DMS79 treated with DMSO at 0.1 percent for 48 hours (cell line): ENCODE results near the gene ENTHD1.
"Not testable (repeated sequence)": the region's sequence is repeated elsewhere in the genome, so short reads cannot be mapped to it uniquely, and the experiment has no call there.

Experiments
- DNase-seq: peaks from one replicate; lab custom pipeline; 2025; lab: John Stamatoyannopoulos, UW

Gene ENTHD1

GRCh38 chr22:39898997-39899396 lies 5.4 kb upstream of the ENTHD1 start:
- no peak for DNase-seq

DNA sequence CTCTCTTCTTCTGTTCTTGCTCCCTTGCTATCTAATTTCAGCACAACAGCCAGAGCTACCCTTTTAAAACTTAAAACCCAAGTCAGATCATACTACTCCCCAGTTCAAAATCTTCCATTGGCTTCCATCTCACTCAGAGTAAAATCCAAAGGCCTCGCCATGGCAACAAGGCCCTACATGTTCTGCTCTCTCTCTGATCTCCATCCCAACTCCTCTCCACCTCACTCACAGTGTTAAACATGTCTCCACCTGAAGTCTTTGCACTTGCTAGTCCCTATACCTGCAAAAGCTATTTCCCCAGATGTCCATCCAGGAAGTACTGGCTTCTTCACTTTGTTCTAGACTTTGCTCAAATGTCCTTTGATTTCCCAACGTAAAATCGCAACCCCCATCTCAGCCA lies 4.3 kb upstream of the ENTHD1 start:
- DNase-seq = no peak

DNA sequence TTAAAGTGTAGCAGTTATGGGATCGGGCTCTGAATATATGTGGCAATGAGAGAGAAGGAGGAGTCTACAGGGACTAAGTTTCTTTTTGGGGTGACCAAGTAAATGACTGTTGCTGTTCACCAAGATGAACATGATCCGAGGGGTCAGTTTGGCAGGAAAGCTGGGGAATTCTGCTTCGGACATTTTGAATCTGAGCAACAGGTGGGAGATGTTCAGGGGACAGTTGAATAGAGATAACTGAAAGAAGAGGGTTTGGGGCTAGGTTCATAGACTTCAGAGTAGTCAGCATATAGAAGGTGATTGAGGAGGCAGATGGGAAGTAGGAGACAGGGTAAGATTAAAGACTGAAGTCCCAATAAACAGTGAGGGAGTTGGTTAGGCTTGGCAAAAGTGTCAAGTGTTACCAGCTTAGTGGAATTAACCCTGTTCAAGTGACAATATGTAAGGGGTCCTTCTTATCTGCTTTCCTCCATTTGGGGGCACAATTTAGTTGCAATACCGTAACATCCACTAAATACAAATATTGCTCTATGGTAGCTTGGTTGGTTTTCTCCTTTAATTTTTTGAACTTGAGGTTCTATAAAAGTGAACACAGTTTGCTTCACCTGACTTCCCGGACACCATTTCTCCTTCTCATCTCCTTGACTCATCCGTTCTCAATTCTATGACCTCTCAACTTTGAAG lies 2.9 kb upstream of the ENTHD1 start:
- DNase-seq = no peak

- no peak for DNase-seq
Measured at GRCh38 chr22:39895682-39896081, 2.1 kb upstream of the ENTHD1 start.

- DNase-seq = no peak
Measured at GRCh38 chr22:39894554-39895092, 1.1 kb upstream of the ENTHD1 start.

GRCh38 chr22:39889924-39890323 lies 3.6 kb downstream of the ENTHD1 start:
- not testable (repeated sequence) for DNase-seq

DNA sequence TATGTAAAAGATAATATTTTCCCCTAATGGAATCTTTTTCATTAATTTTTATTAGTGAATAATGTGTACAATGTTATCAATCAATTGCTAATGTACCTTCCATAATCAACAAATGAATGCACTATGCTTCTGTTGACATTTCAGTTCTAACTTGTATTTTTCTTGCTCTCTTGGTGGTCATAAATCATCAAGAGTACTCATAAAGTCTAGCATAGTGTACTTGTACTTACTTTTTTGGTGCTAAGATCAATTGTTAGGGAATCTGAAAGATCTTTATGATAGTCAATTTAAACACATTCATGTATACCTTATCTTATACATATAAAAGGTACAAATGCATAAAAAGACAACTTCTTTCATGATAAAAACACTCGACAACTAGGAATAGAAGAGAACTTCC lies 10.5 kb downstream of the ENTHD1 start:
- DNase-seq = no peak

DNA sequence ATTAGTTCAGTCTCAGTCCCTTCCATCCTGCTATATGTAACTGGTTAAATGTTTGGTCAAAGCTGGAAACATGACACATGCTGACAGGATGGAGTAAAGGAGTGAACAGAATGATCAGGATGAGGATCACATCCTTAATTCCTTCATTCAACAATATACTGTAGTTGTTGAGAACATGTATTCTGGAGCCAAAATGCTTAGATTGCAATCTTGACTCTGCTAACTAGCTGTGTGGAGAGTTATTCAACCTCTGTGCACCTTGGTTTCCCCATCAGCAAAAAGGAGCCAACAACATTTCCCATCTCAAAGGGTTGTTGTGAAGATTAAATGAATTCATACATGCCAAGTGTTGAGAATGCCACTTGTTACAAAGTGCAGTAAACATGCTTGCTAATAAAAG lies 12.8 kb downstream of the ENTHD1 start:
- DNase-seq = no peak

DNA sequence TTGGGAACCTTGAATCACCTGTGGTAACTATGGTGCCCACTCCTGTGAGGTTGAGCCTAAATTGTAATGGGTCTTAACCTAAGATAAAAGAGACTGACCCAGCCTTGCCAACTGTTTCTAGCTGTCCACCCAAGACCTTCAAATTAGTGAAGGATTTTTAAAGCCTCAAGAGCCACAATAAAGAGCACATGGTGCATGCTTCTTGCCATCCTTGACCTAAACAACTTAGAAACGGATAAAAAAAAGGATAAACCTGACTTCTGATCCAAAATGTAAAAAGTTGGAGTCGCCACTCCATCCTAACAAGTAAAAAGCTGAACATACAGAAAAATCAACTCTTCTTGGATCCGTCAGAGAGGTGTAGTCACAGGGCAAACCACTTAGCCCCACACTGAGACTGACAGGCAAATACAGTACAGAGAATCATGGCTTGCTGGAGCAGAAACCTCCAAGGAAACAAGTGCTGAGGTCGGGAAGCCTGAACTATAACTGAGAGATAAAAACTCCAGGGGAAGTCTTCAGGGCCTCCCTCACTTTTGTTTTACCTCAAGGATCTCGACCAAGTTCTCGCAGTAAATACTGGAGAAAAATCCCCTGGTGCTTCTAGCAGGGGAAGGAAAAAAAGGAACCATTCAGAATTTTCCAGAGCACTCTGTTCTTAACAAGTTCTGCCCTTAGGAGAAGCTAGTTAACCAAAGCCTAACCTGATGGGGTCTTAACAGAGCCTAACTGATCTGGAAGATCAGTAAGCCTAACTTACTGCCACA lies 16.3 kb downstream of the ENTHD1 start:
- DNase-seq = no peak

GRCh38 chr22:39875176-39875885 lies 18.2 kb downstream of the ENTHD1 start:
- DNase-seq = not testable (repeated sequence)

DNA sequence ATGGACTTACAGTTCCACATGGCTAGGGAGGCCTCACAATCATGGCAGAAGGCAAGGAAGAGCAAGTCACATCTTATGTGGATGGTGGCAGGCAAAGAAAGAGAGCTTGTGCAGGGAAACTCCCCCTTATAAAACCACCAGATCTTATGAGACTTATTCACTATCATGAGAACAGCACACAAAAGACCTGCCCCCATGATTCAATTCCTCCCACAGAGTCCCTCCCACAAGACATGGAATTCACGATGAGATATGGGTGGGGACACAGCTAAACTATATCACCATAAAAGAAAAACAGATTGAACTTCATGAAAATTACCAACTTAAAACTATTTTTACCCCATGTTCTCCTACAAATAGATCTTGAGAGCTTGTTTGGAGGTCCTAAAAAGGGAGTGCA lies 19.6 kb downstream of the ENTHD1 start:
- no peak for DNase-seq

- DNase-seq = no peak
Measured at GRCh38 chr22:39872548-39872947, 21.0 kb downstream of the ENTHD1 start.

DNA sequence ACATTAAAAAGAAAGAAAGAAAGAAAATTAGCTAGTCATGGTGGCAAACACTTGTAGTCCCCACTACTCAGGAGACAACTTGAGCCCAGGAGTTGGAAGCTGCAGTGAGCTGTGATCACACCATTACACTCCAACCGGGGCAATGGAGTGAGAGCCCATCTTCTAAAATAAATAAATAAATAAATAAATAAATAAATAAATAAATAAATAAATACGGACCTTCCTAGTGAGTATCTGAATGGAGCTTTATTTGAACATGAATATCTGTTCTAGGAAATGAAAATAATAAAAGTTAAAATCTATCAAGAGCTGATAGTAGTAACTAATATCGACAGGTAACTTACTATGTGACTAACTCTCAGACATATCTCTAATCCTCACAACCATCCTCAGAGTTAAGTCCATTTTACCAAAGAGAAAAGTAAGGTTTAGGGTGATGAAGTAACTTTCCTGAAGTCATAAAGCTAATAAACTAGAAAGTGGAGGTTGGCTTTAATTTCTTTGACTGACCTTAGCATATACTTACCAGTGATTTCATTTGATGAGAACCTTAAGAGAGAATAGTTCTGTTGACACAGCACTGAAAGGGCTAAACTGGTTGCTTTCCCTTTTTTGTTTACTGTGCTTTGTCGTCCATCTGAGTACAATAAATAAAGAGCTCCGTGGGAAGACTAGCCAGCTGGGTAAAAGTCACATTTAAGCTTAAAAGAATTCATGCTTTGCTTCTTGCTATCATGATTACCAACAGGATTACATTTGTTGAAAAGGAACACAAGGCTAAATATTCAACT lies 22.4 kb downstream of the ENTHD1 start:
- no peak for DNase-seq

DNA sequence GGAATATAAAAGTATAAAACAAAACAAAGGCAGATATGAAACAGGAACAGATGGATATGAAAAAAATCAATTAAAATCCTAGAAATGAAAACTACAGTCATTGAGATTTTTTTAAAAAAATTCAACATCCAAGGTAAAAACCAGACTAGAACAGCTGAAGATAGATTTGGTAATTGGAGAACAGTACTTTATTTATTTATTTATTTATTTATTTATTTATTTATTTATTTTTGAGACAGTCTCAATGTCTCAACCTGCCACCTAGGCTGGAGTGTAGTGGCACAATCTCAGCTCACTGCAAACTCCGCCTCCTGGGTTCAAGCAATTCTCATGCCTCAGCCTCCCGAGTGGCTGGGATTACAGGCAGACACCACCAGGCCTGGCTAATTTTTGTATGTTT lies 23.8 kb downstream of the ENTHD1 start:
- not testable (repeated sequence) for DNase-seq

GRCh38 chr22:39868741-39869140 lies 24.8 kb downstream of the ENTHD1 start:
- no peak for DNase-seq

DNA sequence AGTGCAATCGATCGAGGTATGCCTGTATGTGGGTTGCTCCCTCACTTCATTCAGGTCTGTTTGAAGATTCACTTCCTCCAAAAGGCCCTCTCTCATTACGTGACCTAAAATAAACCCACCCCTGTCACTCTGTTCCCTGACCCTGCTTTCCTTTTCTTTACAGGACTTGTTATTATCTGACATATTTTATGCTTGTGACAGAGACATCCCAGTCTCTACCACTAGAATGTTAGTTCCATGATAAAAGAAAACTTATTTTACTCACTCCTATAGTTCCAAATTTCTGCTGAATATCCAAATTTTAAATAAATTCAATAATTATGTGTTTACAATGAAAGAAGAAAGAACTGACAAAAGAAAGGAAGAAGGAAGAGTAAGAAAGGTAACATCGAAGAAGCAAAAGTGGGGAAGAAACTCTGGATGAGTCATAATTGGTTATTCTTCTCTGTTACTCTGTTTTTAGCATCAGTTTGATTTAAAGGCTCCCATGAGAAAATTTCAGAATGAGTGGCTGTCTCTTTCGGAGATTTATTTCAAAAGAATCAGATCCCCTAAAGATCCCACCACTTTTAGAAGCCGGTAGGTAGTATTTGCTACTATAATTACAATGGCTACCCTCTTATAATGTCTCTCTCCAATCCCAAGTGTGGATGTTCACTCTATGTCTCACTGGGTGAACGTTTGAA lies 33.5 kb downstream of the ENTHD1 start:
- no peak for DNase-seq

GRCh38 chr22:39856588-39856987 lies 37.0 kb downstream of the ENTHD1 start:
- no peak for DNase-seq

GRCh38 chr22:39852799-39853198 lies 40.8 kb downstream of the ENTHD1 start:
- no peak for DNase-seq

DNA sequence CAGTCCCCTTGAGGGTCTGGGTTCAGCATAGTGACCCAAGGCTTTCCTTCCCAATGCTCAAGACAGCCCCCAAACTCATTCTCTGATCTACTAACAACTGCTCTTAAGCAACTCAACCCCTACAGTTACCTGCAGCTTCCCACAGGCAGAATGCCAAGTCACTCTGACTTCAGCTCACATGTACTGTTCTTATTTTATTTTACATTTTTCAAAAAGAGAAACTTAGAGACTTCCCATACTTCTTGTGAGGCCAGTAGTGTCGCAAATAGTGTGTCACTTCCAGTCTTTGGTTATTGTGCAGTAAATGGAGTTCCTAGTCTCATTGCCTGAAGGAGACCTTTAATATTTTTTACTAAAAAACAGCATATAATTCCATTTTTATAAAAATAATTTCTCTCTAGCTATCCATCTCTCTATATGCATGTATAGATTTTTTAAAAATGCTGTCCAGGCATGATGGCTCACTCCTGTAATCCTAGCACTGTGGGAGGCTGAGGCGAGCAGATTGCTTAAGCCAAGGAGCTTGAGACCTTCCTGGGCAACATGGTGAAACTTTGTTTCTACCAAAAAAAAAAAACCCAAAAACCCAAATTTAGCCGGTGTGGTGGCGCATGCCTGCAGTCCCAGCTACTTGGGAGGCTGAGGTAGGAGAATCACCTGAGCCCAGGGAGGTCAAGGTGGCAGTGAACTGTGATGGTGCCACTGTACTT lies 41.8 kb downstream of the ENTHD1 start:
- DNase-seq = no peak

DNA sequence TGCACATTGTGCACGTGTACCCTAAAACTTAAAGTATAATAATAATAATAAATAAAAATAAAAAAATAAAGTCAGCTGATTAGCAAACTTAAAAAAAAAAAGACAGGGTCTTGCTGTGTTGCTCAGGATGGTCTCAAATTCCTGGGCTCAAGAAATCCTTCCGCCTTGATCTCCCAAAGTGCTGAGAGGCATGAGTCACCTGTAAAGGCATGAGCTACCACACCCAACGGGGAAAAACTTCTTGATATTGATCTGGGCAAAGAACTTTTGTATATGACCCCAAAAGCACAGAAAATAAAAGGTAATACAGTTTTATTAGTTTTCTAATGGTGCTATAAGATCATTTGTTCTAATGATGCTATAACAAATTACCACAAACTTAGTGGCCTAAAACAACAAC lies 46.1 kb downstream of the ENTHD1 start:
- DNase-seq = no peak

DNA sequence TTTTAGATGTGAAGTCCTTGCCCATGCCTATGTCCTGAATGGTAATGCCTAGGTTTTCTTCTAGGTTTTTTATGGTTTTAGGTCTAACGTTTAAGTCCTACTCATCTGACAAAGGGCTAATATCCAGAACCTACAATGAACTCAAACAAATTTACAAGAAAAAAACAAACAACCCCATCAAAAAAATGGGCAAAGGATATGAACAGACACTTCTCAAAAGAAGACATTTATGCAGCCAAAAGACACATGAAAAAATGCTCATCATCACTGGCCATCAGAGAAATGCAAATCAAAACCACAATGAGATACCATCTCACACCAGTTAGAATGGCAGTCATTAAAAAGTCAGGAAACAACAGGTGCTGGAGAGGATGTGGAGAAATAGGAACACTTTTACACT lies 47.0 kb downstream of the ENTHD1 start:
- not testable (repeated sequence) for DNase-seq
